ENCODE results near the gene ADAMTS18. TPM values are rescaled to one million over a fixed set of nuclear protein-coding genes. Genes with fewer than 3 reads are reported as not detected.
A peak's percentile ranks its signal among the peaks of the same experiment; 100 is the strongest.
"Not testable (repeated sequence)": the region's sequence is repeated elsewhere in the genome, so short reads cannot be mapped to it uniquely, and the experiment has no call there.

Gene ADAMTS18, protein sequence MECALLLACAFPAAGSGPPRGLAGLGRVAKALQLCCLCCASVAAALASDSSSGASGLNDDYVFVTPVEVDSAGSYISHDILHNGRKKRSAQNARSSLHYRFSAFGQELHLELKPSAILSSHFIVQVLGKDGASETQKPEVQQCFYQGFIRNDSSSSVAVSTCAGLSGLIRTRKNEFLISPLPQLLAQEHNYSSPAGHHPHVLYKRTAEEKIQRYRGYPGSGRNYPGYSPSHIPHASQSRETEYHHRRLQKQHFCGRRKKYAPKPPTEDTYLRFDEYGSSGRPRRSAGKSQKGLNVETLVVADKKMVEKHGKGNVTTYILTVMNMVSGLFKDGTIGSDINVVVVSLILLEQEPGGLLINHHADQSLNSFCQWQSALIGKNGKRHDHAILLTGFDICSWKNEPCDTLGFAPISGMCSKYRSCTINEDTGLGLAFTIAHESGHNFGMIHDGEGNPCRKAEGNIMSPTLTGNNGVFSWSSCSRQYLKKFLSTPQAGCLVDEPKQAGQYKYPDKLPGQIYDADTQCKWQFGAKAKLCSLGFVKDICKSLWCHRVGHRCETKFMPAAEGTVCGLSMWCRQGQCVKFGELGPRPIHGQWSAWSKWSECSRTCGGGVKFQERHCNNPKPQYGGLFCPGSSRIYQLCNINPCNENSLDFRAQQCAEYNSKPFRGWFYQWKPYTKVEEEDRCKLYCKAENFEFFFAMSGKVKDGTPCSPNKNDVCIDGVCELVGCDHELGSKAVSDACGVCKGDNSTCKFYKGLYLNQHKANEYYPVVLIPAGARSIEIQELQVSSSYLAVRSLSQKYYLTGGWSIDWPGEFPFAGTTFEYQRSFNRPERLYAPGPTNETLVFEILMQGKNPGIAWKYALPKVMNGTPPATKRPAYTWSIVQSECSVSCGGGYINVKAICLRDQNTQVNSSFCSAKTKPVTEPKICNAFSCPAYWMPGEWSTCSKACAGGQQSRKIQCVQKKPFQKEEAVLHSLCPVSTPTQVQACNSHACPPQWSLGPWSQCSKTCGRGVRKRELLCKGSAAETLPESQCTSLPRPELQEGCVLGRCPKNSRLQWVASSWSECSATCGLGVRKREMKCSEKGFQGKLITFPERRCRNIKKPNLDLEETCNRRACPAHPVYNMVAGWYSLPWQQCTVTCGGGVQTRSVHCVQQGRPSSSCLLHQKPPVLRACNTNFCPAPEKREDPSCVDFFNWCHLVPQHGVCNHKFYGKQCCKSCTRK (N-terminal part only)
- 1.4 TPM for total RNA-seq

DNA sequence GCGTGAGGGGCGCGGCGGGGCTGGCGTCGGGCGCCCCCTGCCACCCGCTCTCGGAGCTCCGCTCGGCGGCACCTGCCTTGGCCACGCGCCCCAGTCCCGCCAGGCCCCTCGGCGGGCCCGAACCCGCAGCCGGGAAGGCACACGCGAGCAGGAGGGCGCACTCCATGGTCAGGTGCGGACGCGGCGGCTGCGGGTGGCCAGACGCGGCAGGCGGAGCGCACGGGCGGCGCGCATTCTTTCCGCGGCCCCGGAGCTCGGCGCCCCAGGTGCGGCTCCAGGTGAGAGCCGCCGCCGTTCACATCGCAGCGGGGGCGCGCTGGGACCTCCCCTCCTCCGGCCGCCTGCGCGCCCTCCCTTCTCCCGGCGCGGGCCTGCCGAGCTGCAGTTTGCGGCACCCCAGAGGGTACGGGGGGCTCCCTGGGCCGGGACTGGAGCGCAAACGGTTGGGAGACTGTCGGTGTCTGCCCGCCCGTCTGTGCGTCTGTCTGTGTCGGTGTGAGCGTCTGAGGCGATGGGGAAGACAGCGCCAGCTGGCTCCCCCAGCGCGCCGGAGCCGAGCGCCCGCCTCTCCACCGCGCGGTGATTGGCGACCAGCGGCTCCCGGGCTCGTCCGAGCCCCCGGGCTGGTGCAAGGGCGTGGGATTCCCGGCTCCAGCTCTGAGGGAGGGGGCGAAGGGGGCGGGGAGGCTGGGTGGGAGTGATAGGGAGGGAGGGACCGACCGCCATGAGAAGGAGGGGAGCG is at the start of gene ADAMTS18:
ADAMTS18 (minus strand) TSS at position 505 of the 742 bp plus-strand sequence; CDS start at position 166, 339 bp downstream.
- ATAC-seq: no peak
- intact Hi-C loops (cut with DNase I): no loop called here
- DNase-seq (ENCODE audit: low spot score): no peak

- intact Hi-C loops (cut with DNase I): no loop called here
- ATAC-seq (peak; percentile 50), DNase-seq (ENCODE audit: low spot score) (no peak)
Measured at GRCh38 chr16:77480681-77481315, 46.0 kb upstream of the ADAMTS18 start.

DNA sequence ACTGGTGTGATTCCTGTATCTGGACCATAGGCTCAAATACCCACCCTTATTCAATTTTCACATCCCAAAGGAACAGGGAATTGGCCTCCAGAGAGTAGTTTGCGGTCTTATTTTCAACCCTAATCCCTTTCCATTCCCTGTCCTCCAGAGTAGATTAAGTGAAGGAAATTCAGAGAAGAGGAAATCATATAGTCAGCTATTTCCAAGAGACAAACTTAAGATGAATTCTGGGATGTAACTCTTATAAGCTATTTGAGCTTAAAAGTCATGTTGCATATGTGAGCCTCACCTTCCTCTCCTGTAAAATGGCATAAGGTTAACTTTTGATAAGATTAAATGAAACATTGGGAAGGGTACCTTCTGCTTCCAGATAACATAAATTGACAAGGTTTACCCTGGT is 37.4 kb upstream of the ADAMTS18 start:
- DNase-seq (ENCODE audit: low spot score) (no peak), ATAC-seq (no peak)
- intact Hi-C loops (cut with DNase I): no loop called here

- ATAC-seq (no peak), DNase-seq (ENCODE audit: low spot score) (no peak)
- intact Hi-C loops (cut with DNase I): no loop called here
Measured at GRCh38 chr16:77470851-77471250, 36.0 kb upstream of the ADAMTS18 start.

DNA sequence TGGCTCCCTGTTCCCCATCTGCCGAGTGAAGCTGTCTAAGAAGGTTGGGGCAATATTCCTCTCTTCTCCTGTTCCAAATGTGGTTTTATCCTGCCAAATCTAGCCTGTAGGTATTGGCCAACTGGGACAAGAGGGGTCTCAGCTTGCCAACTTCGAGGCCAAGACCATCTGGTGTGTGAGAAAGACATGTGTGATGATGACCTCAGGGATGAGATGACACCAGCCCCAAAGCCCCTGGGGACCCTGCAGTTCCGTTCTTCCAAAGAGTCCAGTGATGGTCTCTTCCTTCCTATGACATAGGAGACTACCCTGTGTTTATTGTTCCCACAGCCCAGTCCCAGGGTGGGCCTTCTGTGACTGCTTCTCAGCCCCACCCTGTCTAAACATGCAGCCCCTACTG is 34.8 kb upstream of the ADAMTS18 start:
- ATAC-seq: no peak
- intact Hi-C loops (cut with DNase I): no loop called here
- DNase-seq (ENCODE audit: low spot score): no peak

DNA sequence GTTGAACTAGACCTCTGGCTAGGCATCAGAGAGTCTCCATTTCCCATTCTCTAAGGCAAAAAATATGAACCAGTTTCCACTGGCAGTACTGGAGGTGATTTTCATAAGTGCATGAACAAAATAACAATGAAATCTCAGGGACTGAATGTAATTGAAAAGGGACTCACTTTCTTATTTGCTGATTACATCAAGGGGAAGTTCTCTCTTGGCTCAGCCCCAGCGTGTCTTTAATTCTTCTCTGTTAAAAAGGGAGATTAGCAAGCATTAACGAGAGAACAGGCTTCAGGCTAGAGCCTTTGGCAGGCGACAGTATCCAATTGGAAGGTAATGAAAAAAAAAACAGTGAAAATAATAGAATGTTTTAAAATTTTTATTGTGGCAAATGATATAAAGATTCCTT is 34.0 kb upstream of the ADAMTS18 start:
- intact Hi-C loops (cut with DNase I): no loop called here
- DNase-seq (ENCODE audit: low spot score): no peak
- ATAC-seq: no peak

GRCh38 chr16:77467821-77468335 is 33.0 kb upstream of the ADAMTS18 start:
- DNase-seq (ENCODE audit: low spot score): no peak
- ATAC-seq: no peak
- intact Hi-C loops (cut with DNase I): no loop called here

DNA sequence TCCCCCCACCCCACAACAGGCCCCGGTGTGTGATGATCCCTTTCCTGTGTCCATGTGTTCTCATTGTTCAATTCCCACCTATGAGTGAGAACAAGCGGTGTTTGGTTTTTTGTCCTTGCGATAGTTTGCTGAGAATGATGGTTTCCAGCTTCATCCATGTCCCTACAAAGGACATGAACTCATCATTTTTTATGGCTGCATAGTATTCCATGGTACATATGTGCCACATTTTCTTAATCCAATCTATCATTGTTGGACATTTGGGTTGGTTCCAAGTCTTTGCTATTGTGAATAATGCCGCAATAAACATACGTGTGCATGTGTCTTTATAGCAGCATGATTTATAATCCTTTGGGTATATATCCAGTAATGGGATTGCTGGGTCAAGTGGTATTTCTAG is 28.8 kb upstream of the ADAMTS18 start:
- DNase-seq (ENCODE audit: low spot score); ATAC-seq; intact Hi-C loops (cut with DNase I): not testable (repeated sequence)

DNA sequence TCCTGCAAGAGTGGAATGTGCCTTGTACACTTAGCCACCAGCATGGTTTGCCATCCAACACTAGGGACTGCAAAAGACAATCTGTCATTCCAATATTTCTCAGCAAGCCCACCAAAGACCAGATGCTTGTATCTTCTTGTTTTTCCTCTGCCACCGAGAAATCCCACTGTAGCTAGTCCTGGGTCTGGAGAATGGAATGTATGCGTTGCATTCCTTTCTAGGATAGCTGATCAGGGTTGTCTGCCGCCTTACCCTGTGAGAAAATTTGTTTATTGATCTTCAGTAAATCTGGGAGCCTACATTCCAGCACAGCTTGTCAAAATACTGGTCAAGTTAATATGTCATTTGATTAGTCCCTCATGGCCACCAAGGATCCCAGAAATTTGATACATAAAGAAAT is 28.1 kb upstream of the ADAMTS18 start:
- no peak for DNase-seq (ENCODE audit: low spot score)
- no peak for ATAC-seq
- intact Hi-C loops (cut with DNase I): no loop called here

DNA sequence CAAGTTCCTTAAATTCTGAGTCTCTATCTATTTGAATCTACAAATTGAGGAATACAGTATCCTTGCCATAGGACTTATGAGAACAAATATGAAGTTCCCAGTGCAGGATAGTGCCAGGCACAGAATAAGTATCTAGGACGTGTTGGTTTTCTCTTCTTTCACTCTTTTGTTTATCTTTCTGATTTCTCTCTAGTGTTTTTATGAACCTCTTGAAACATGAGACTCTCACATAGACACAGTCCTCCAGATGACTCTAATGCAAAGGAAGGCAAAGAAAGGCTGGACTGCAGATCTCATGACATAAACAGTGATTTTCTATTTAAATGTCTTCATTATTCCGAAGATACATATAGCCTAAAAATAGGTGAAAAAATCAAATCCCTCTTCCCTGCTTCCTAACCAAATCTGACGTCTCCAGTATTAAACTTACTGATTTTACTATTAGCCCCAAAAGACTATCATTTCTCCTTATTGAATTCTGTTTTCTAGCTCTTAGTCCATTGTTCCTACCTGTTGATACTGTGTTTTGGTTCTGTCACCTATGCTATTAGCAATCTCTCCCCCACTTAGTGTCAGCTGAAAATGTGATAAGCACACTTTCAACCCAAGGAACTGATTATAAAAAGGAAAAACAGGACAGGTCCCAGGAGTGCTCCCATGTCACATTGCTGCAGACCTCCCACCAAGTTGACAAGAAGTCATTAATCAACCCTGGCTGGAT is 24.9 kb upstream of the ADAMTS18 start:
- DNase-seq (ENCODE audit: low spot score) (no peak), ATAC-seq (no peak)
- intact Hi-C loops (cut with DNase I): no loop called here

GRCh38 chr16:77457046-77457445 is 22.2 kb upstream of the ADAMTS18 start:
- no peak for DNase-seq (ENCODE audit: low spot score)
- ATAC-seq: no peak
- intact Hi-C loops (cut with DNase I): no loop called here

- DNase-seq (ENCODE audit: low spot score) (no peak), ATAC-seq (no peak)
- intact Hi-C loops (cut with DNase I): no loop called here
Measured at GRCh38 chr16:77452243-77452642, 17.4 kb upstream of the ADAMTS18 start.

DNA sequence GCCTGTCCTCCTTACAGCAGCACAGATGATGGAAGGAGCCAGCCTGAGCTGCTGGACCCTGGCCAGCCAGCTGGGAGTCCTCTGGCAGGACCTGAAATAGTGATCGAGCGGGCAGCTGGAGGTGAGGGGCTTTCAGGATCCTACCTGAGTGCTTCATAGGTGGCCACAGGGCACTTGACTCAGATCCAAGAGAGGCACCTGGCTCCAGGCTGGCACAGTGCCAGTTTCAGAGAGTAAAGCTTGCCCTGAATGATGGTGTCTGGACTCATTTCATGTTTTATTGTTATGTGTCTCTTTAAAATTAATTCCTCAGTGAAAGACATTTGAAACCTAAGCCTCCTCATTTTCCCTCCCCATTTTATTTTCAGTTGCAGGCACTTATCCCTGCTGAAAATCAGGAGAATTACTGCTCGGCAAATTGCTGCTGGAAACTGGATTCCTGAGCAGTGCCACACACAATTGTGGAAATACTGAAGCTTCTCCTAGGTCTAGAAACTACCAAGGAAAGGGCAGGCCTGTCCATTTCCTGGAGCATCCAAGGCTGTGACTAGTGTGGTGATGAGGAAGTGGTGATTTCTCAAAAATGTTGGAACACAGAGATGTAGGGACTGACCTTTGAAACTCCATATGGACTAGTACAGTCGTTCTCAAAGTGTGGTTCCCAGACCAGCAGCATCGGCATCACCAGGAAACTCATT is 16.1 kb upstream of the ADAMTS18 start:
- DNase-seq (ENCODE audit: low spot score) (no peak), ATAC-seq (no peak)
- intact Hi-C loops (cut with DNase I): no loop called here

GRCh38 chr16:77449208-77449607 is 14.4 kb upstream of the ADAMTS18 start:
- ATAC-seq (no peak), DNase-seq (ENCODE audit: low spot score) (no peak)
- intact Hi-C loops (cut with DNase I): no loop called here

GRCh38 chr16:77445324-77445723 is 10.5 kb upstream of the ADAMTS18 start:
- DNase-seq (ENCODE audit: low spot score): no peak
- ATAC-seq: no peak
- intact Hi-C loops (cut with DNase I): no loop called here

- intact Hi-C loops (cut with DNase I): no loop called here
- DNase-seq (ENCODE audit: low spot score) (no peak), ATAC-seq (no peak)
Measured at GRCh38 chr16:77444147-77444460, 9.3 kb upstream of the ADAMTS18 start.
